ENCODE measurements around the gene MAP1LC3B2.

The MAP1LC3B2 gene

GRCh38 chr12:116559162-116559935, at the start of gene MAP1LC3B2:
MAP1LC3B2 (plus strand) TSS chr12:116559381; CDS start chr12:116575943, 16,562 bp downstream.
- no peak within 1 kb of the TSS for H3K4me3 ChIP-seq (ENCODE audit: control insufficient read depth, low read depth, low read length)
- no peak for DNase-seq (ENCODE audit: low read depth)
- no peak for TF ChIP-seq CTCF (IDR thresholded peaks at IDR 0.05; ENCODE audit: control insufficient read depth, insufficient read depth, low read depth, low read length, missing control alignments)

- TF ChIP-seq CTCF (IDR thresholded peaks at IDR 0.05; ENCODE audit: control insufficient read depth, insufficient read depth, low read depth, low read length, missing control alignments) = no peak
- DNase-seq (ENCODE audit: low read depth) = no peak
- H3K4me3 ChIP-seq (ENCODE audit: control insufficient read depth, low read depth, low read length) = no peak overlapping the region
Observed at GRCh38 chr12:116513944-116514343, 45.2 kb upstream of the MAP1LC3B2 start.

- no peak for TF ChIP-seq CTCF (IDR thresholded peaks at IDR 0.05; ENCODE audit: control insufficient read depth, insufficient read depth, low read depth, low read length, missing control alignments)
- no peak overlapping the region for H3K4me3 ChIP-seq (ENCODE audit: control insufficient read depth, low read depth, low read length)
- no peak for DNase-seq (ENCODE audit: low read depth)
Observed at GRCh38 chr12:116515684-116516083, 43.5 kb upstream of the MAP1LC3B2 start.

GRCh38 chr12:116516657-116517056, 42.5 kb upstream of the MAP1LC3B2 start:
- TF ChIP-seq CTCF (IDR thresholded peaks at IDR 0.05; ENCODE audit: control insufficient read depth, insufficient read depth, low read depth, low read length, missing control alignments) = no peak
- no peak for DNase-seq (ENCODE audit: low read depth)

GRCh38 chr12:116517431-116518045, 41.6 kb upstream of the MAP1LC3B2 start:
- DNase-seq (ENCODE audit: low read depth) = no peak
- no peak for TF ChIP-seq CTCF (IDR thresholded peaks at IDR 0.05; ENCODE audit: control insufficient read depth, insufficient read depth, low read depth, low read length, missing control alignments)
- no peak overlapping the region for H3K4me3 ChIP-seq (ENCODE audit: control insufficient read depth, low read depth, low read length)

More at GRCh38 chr12:116516657-116517056, 42.5 kb upstream of the MAP1LC3B2 start:
- H3K4me3 ChIP-seq (ENCODE audit: control insufficient read depth, low read depth, low read length) = no peak overlapping the region

GRCh38 chr12:116520225-116520760, 38.9 kb upstream of the MAP1LC3B2 start:
- no peak overlapping the region for H3K4me3 ChIP-seq (ENCODE audit: control insufficient read depth, low read depth, low read length)
- no peak for TF ChIP-seq CTCF (IDR thresholded peaks at IDR 0.05; ENCODE audit: control insufficient read depth, insufficient read depth, low read depth, low read length, missing control alignments)
- DNase-seq (ENCODE audit: low read depth) = no peak
